Measurements from ENCODE around the gene ARCN1. TPM values are rescaled to one million over a fixed set of nuclear protein-coding genes. Genes with fewer than 3 reads are reported as not detected.
A peak's percentile ranks its signal among the peaks of the same experiment; 100 is the strongest.

The ARCN1 gene
- total RNA-seq, 1 experiment from 2014 or later = 122 TPM

- Histone ChIP-seq H3K27ac (ENCODE audit: low read length) (no peak overlapping the region), H3K4me2 (ENCODE audit: low read length) (peak overlapping the region; percentile 94), H3K4me1 (ENCODE audit: insufficient read depth, low read length) (peaks cover 18% of the 10 kb centered on the region), H3K79me2 (ENCODE audit: low read length) (peaks cover 24% of the 10 kb centered on the region; the same call in 1 of the 2 replicates), H3K27me3 (ENCODE audit: low read length) (no peaks in the 10 kb centered on the region), H3K36me3 (ENCODE audit: low read depth, low read length) (no peaks in the 10 kb centered on the region), H3K9me3 (ENCODE audit: low read length) (no peaks in the 10 kb centered on the region), H3K9me2 (replicated peaks; ENCODE audit: low read length) (no peaks in the 10 kb centered on the region), H3K9ac (ENCODE audit: low read length) (peak overlapping the region; percentile 78), H4K20me1 (ENCODE audit: low read length) (no peaks in the 10 kb centered on the region), H3F3A (ENCODE audit: low read length, unreplicated experiment) (no peaks in the 10 kb centered on the region), H2AFZ (ENCODE audit: low read length) (peak overlapping the region; percentile 92), H3K4me3 (ENCODE audit: low read length) (peak overlapping the region; percentile 93)
- CTCF ChIA-PET = no interaction called here
- ATAC-seq (peak; percentile 17), DNase-seq (no peak)
- intact Hi-C loops (cut with micrococcal nuclease) = loop anchor here (1.0 kb wide), 1 partner anchor 35 kb away; no protein-coding TSS in a partner anchor
- POLR2A ChIA-PET (ENCODE audit: unreplicated experiment) = no interaction called here
- TF ChIP-seq EZH2phosphoT487 (IDR thresholded peaks at IDR 0.05; ENCODE audit: borderline replicate concordance, low read length) (no peak), CTCF (conservative IDR thresholded peaks at IDR 0.05; ENCODE audit: low read depth, low read length) (no peak), EZH2 (IDR thresholded peaks at IDR 0.05; ENCODE audit: low read length, unreplicated experiment) (no peak)
- TSS peak; percentile 15 for BruUV-seq (replicated peaks)
Measured at GRCh38 chr11:118531597-118532084, 40.6 kb upstream of the ARCN1 start.

- ATAC-seq = no peak
- no peak for TF ChIP-seq CTCF (conservative IDR thresholded peaks at IDR 0.05; ENCODE audit: low read depth, low read length)
- TF ChIP-seq EZH2phosphoT487 (IDR thresholded peaks at IDR 0.05; ENCODE audit: borderline replicate concordance, low read length) = no peak
- TF ChIP-seq EZH2 (IDR thresholded peaks at IDR 0.05; ENCODE audit: low read length, unreplicated experiment) = no peak
- no peak overlapping the region for H3K27ac ChIP-seq (ENCODE audit: low read length)
- peak overlapping the region; percentile 93 for H3K4me3 ChIP-seq (ENCODE audit: low read length)
- H4K20me1 ChIP-seq (ENCODE audit: low read length) = no peaks in the 10 kb centered on the region
- H3K36me3 ChIP-seq (ENCODE audit: low read depth, low read length) = no peaks in the 10 kb centered on the region
- H3K4me1 ChIP-seq (ENCODE audit: insufficient read depth, low read length) = peaks cover 18% of the 10 kb centered on the region
- no peaks in the 10 kb centered on the region for H3K27me3 ChIP-seq (ENCODE audit: low read length)
- CTCF ChIA-PET = no interaction called here
- H2AFZ ChIP-seq (ENCODE audit: low read length) = peak overlapping the region; percentile 92; the same call in 1 of the 2 replicates
- intact Hi-C loops (cut with micrococcal nuclease) = no loop called here
- peaks cover 24% of the 10 kb centered on the region; the same call in 1 of the 2 replicates for H3K79me2 ChIP-seq (ENCODE audit: low read length)
- H3K9me3 ChIP-seq (ENCODE audit: low read length) = no peaks in the 10 kb centered on the region
- no peaks in the 10 kb centered on the region for H3K9me2 ChIP-seq (replicated peaks; ENCODE audit: low read length)
- no TSS peak for BruUV-seq (replicated peaks)
- H3K9ac ChIP-seq (ENCODE audit: low read length) = peak overlapping the region; percentile 78
- DNase-seq = no peak
- POLR2A ChIA-PET (ENCODE audit: unreplicated experiment) = no interaction called here
- H3K4me2 ChIP-seq (ENCODE audit: low read length) = peak overlapping the region; percentile 94
- no peaks in the 10 kb centered on the region for H3F3A ChIP-seq (ENCODE audit: low read length, unreplicated experiment)
Measured at GRCh38 chr11:118532091-118532490, 40.1 kb upstream of the ARCN1 start.
